HG03175 (cell line): ENCODE data around the gene PLEKHA7.
"Not testable (repeated sequence)": the region's sequence is repeated elsewhere in the genome, so short reads cannot be mapped to it uniquely, and the experiment has no call there.

Experiments used
- ATAC-seq: cut with Tn5 transposase; IDR thresholded peaks from one replicate; pipeline ENCODE4 v1.9.1; 2021; ENCODE audit warnings: mild to moderate bottlenecking, moderate library complexity; ENCODE audit not compliant: unreplicated experiment

Gene PLEKHA7

GRCh38 chr11:16918543-16919182, 95.6 kb downstream of the PLEKHA7 start:
- not testable (repeated sequence) for ATAC-seq

GRCh38 chr11:16917941-16918340, 96.3 kb downstream of the PLEKHA7 start:
- no peak for ATAC-seq

- no peak for ATAC-seq
Observed at GRCh38 chr11:16912692-16913111, 101.5 kb downstream of the PLEKHA7 start.

GRCh38 chr11:16911658-16912057, 102.6 kb downstream of the PLEKHA7 start:
- ATAC-seq = no peak

- no peak for ATAC-seq
Observed at GRCh38 chr11:16911186-16911585, 103.0 kb downstream of the PLEKHA7 start.

- peak; percentile 84 for ATAC-seq
Observed at GRCh38 chr11:16909359-16910035, 104.7 kb downstream of the PLEKHA7 start.

- ATAC-seq = no peak
Observed at GRCh38 chr11:16905375-16905774, 108.8 kb downstream of the PLEKHA7 start.

- not testable (repeated sequence) for ATAC-seq
Observed at GRCh38 chr11:16904761-16905160, 109.5 kb downstream of the PLEKHA7 start.

GRCh38 chr11:16902781-16903378, 111.3 kb downstream of the PLEKHA7 start:
- ATAC-seq = peak; percentile 79

- peak; percentile 82 for ATAC-seq
Observed at GRCh38 chr11:16902182-16902581, 112.0 kb downstream of the PLEKHA7 start.

GRCh38 chr11:16900491-16900890, 113.7 kb downstream of the PLEKHA7 start:
- no peak for ATAC-seq

GRCh38 chr11:16899708-16900303, 114.4 kb downstream of the PLEKHA7 start:
- ATAC-seq = no peak

- ATAC-seq = no peak
Observed at GRCh38 chr11:16898274-16898985, 115.8 kb downstream of the PLEKHA7 start.

- no peak for ATAC-seq
Observed at GRCh38 chr11:16897470-16898061, 116.6 kb downstream of the PLEKHA7 start.

GRCh38 chr11:16896729-16897469, 117.3 kb downstream of the PLEKHA7 start:
- no peak for ATAC-seq

- no peak for ATAC-seq
Observed at GRCh38 chr11:16895306-16895705, 118.9 kb downstream of the PLEKHA7 start.

- ATAC-seq = no peak
Observed at GRCh38 chr11:16893456-16894066, 120.7 kb downstream of the PLEKHA7 start.

GRCh38 chr11:16891964-16892363, 122.2 kb downstream of the PLEKHA7 start:
- ATAC-seq = no peak

GRCh38 chr11:16891165-16891564, 123.0 kb downstream of the PLEKHA7 start:
- ATAC-seq = no peak

- ATAC-seq = no peak
Observed at GRCh38 chr11:16890442-16890841, 123.8 kb downstream of the PLEKHA7 start.
